Measurements from ENCODE around the gene DBP. TPM values are rescaled to one million over a fixed set of nuclear protein-coding genes. Genes with fewer than 3 reads are reported as not detected.

DBP gene
- total RNA-seq, 1 donor from 2014 or later, result 1.4 TPM

GRCh38 chr19:48628486-48629296 is 8.5 kb downstream of the DBP start:
- DNase-seq (ENCODE audit: low spot score), result no peak

- no peak for DNase-seq (ENCODE audit: low spot score)
Measured at GRCh38 chr19:48627865-48628314, 9.3 kb downstream of the DBP start.

- DNase-seq (ENCODE audit: low spot score), result no peak
Measured at GRCh38 chr19:48627201-48627864, 9.8 kb downstream of the DBP start.

GRCh38 chr19:48625891-48626327 is 11.3 kb downstream of the DBP start:
- DNase-seq (ENCODE audit: low spot score), result no peak

GRCh38 chr19:48624791-48625723 is 12.1 kb downstream of the DBP start:
- DNase-seq (ENCODE audit: low spot score), result no peak

GRCh38 chr19:48624067-48624594 is 13.0 kb downstream of the DBP start:
- peak; percentile 99 for DNase-seq (ENCODE audit: low spot score)

GRCh38 chr19:48623556-48624066 is 13.6 kb downstream of the DBP start:
- no peak for DNase-seq (ENCODE audit: low spot score)

GRCh38 chr19:48619692-48620585 is 17.2 kb downstream of the DBP start:
- DNase-seq (ENCODE audit: low spot score), result no peak

- peak; percentile 99 for DNase-seq (ENCODE audit: low spot score)
Measured at GRCh38 chr19:48618916-48619691, 18.1 kb downstream of the DBP start, which contains the start of the genes RPL18 and SPHK2. Gene RPL18, minus strand, starts transcription at chr19:48619178. Its CDS starts 35 bp downstream, at chr19:48619143. Gene SPHK2, plus strand, starts transcription at chr19:48619506. Its CDS starts 1,009 bp downstream, at chr19:48620515.

- DNase-seq (ENCODE audit: low spot score), result no peak
Measured at GRCh38 chr19:48618278-48618915, 18.8 kb downstream of the DBP start.

- no peak for DNase-seq (ENCODE audit: low spot score)
Measured at GRCh38 chr19:48617146-48617937, 19.8 kb downstream of the DBP start.

- DNase-seq (ENCODE audit: low spot score), result no peak
Measured at GRCh38 chr19:48616491-48617056, 20.6 kb downstream of the DBP start.

- no peak for DNase-seq (ENCODE audit: low spot score)
Measured at GRCh38 chr19:48616041-48616436, 21.1 kb downstream of the DBP start.

- DNase-seq (ENCODE audit: low spot score), result no peak
Measured at GRCh38 chr19:48615231-48616040, 21.7 kb downstream of the DBP start.

- DNase-seq (ENCODE audit: low spot score), result no peak
Measured at GRCh38 chr19:48614436-48615230, 22.5 kb downstream of the DBP start, which contains the start of gene FAM83E. Gene FAM83E, minus strand, starts transcription at chr19:48615076. Its CDS starts 1,704 bp downstream, at chr19:48613372.
